Activated CD4-positive, alpha-beta T cell treated with anti-CD3 and anti-CD28 coated beads for 4 hours (primary cell): ENCODE measurements around the gene PPFIA1.
"Not testable (repeated sequence)": the region's sequence is repeated elsewhere in the genome, so short reads cannot be mapped to it uniquely, and the experiment has no call there.

Experiments used
- DNase-seq, 2 donors: peaks; one replicate each; pipeline ENCODE4 v3.0.0-alpha.2; 2020

The PPFIA1 gene

DNA sequence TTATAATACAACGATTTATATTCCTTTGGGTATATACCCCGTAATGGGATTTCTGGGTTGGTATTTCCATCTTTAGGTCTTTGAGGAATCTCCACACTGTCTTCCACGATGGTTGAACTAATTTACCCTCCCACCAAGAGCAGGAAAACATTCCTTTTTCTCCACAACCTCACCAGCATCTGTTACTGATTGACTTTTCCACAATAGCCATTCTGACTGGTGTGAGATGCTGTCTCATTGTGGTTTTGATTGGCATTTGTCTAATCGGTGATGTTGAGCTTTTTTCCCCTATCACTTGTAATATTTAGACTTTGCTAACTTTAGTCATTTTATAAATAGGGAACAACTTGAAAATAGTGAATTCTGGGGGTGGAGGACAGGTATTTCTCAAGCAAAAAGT is 58.1 kb downstream of the PPFIA1 start:
- no peak for DNase-seq

- DNase-seq = not testable (repeated sequence)
Measured at GRCh38 chr11:70331320-70331843, 60.9 kb downstream of the PPFIA1 start.

GRCh38 chr11:70331901-70332300 is 61.4 kb downstream of the PPFIA1 start:
- DNase-seq = no peak

GRCh38 chr11:70332567-70332966 is 62.1 kb downstream of the PPFIA1 start:
- no peak for DNase-seq

DNA sequence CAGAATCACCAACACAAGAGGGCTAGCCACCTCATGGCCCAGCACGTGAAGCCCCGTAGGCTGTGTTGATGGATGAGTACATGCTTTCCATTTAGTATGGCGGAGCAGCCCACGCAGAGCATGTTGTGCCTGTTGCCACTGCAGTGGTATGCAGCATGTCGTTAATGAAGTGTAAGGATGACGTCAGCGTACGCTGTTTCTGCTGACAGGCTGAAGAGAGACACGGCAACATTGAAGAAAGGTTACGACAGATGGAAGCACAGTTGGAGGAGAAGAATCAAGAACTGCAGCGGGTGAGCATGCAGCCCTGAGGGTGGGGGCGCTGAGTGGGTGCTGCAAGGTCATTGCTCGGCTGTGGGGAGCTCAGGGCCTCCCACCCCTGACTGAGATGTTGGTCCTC is 62.8 kb downstream of the PPFIA1 start:
- no peak for DNase-seq

- DNase-seq = no peak
Measured at GRCh38 chr11:70334351-70334995, 64.0 kb downstream of the PPFIA1 start.

DNA sequence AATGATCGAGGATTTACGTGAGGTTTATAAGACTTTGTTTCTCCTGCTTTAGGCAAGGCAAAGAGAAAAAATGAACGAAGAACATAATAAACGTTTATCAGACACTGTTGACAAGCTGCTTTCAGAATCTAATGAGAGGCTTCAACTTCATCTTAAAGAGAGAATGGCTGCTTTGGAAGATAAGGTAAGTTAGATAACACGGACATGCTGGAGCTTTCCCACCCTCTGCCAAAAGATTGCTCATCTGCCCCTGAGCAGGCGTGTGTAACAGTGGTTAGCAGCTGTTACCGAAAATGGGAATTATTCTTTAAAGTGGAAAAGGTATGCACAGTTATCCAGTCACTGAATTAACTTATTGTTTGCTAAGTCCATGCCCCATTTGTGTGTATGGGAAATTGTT is 65.0 kb downstream of the PPFIA1 start:
- DNase-seq = no peak

GRCh38 chr11:70338594-70338993 is 68.1 kb downstream of the PPFIA1 start:
- DNase-seq = no peak

DNA sequence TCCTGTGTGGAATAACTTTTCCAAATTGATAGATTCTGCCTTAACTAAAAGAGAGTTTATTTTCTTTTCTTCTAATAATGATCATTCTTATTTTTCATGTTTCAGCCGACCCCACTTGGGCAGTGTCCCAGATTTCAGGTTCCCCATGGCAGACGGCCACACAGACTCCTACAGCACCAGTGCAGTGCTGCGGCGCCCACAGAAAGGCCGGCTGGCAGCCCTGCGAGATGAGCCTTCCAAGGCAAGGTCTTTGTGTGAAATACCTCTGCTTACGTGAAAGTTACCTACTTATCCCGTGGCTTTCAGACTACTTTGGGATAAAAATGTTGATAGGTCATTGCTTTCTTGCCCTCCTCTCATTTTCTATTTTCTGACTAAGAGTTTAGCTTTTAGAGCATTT is 68.6 kb downstream of the PPFIA1 start:
- no peak for DNase-seq

GRCh38 chr11:70341881-70342429 is 71.5 kb downstream of the PPFIA1 start:
- DNase-seq = no peak

DNA sequence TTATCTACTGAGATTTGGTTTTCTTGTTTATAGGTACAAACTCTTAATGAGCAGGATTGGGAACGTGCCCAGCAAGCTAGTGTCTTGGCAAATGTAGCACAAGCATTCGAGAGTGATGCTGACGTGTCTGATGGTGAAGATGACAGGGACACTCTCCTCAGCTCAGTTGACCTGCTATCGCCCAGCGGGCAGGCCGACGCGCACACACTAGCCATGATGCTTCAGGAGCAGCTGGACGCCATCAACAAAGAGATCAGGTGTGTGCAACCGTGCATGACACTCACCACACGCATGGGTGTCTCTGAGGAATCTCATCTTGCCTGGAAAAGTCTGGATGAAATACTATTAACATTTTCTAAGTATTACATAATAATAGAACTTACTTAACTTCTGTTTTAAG is 73.1 kb downstream of the PPFIA1 start:
- DNase-seq = no peak

DNA sequence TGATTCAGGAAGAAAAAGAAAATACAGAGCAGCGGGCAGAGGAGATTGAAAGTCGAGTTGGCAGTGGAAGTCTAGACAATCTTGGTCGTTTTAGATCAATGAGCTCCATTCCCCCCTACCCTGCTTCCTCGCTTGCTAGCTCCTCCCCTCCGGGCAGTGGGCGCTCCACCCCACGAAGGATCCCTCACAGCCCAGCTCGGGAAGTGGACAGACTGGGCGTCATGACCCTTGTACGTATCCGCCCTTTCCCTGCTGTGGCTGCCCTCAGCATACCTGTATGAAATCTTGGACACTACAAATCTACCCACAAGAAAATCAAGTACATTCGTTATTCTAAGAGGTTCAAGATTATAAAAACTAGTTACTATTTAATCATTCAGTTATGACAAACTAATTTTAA is 77.7 kb downstream of the PPFIA1 start:
- no peak for DNase-seq

GRCh38 chr11:70348608-70349007 is 78.1 kb downstream of the PPFIA1 start:
- DNase-seq = no peak

- DNase-seq = no peak
Measured at GRCh38 chr11:70351646-70352045, 81.2 kb downstream of the PPFIA1 start.

GRCh38 chr11:70352100-70352499 is 81.6 kb downstream of the PPFIA1 start:
- no peak for DNase-seq

GRCh38 chr11:70352601-70353000 is 82.1 kb downstream of the PPFIA1 start:
- DNase-seq = no peak

- no peak for DNase-seq
Measured at GRCh38 chr11:70353329-70353728, 82.8 kb downstream of the PPFIA1 start.

DNA sequence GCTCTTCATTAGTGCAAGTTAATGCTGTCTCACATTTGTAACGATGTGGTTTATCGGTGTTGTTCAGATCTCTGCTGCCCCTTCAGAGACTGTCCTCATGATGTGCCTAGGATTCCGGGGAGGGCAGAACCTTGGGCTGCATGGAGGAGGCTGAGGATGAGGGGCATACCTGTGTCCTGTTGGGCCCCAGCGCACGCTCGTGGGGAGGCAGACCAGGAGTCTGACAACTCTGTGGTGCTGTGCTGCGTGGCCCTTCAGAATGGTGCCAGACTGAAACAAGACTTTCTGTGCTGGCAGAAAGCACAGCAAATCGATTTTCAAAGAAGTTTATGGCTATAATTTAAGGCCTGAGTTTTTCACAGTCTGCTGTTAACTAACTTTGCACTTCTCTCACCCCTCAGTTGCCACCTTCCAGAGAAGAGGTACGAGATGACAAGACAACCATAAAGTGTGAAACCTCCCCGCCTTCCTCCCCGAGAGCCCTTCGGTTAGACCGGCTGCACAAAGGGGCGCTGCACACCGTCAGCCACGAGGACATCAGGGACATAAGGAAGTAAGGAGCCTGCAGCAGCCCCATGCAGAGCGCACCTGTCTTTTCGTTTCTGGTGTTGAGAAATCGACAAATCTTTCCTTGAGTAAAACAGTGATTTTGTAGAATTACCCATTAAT is 83.5 kb downstream of the PPFIA1 start:
- DNase-seq = no peak

DNA sequence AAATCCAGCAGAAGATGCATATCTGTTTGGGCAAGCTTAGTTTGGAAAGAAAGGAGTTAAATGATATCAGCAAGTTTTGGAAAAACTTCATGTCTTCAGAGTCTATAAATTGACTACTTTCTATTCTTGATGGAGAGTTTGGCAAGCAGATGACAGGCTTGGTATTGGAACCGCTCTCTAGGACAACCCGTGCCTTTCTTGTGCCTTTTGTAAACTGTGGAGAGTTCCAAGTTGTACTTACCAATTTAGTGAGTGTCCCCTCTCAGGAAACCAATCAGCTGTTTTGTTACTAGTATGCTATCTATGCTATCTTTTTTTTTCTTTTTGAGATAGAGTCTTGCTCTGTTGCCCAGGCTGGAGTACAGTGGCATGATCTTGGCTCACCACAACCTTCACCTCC is 84.1 kb downstream of the PPFIA1 start:
- DNase-seq = no peak

DNA sequence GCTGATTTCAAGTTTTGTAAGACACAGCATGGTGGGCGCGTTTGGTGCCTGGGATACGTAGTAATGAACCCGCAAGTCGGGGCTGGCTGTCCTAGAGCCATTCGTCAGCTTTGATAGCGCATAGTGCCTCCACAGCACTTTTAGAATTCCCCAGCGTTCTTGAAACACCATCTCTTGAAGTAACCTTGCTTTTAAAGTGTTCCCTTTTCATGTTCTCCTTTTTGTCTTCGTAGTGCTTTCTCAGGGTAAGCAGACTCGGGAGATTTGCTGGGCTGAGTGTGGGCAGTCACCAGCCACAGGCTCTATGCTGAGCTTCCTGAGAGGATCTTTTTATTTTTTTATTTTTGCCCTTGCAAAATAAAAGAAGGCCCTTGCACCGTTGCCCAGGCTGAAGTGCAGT is 88.3 kb downstream of the PPFIA1 start:
- DNase-seq = no peak

DNA sequence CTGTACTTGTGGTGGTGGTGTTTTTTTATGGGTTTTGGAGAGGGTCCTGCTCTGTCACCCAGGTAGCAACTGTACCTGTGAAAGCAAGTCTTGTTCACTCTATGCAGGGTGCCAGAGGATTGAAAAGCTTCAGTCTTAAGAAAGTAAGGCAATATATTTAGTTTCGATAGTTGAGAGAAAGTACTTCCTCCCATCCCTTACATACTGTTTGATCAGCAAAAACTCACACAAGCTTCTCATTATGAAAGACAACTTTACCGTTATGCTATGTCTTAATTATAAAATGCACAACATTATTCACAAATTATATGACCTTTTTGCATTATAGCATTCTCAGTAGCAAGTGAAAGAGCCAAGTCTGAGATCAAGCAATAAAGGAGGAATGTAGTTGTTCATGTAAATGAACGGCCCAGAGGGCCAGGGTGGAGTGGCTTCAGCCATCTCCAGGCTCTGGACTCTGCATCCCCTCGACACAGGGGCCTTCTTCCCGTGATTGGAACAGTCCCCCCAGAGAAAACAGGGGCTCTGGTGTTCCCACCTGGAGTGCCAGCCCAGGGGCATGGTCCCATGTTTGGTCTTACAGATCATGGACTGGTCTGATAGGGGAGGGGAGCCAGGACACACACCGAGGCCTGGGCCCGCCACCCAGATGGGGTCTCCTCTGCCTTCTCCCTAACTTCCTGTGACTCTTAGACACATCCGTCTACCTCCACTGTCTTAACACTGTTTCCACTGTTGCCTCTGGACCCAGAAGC is 89.1 kb downstream of the PPFIA1 start:
- DNase-seq = no peak

GRCh38 chr11:70360211-70360610 is 89.7 kb downstream of the PPFIA1 start:
- DNase-seq = no peak

- DNase-seq = no peak
Measured at GRCh38 chr11:70364178-70364577, 93.7 kb downstream of the PPFIA1 start.
